Raji (cell line): Measurements from ENCODE around the gene HSD17B1.

ENCODE experiments used
- POLR2A ChIP-seq: IDR thresholded peaks from 2 replicates; pipeline ENCODE4 v1.6.1; 2011; ENCODE audit warnings: low read depth, low read length, control low read depth; ENCODE audit not compliant: insufficient read depth

Gene HSD17B1

GRCh38 chr17:42568341-42569111 lies 15.8 kb downstream of the HSD17B1 start:
- 0 out of 2 replicates have a peak, but pooled peaks have one; percentile 19 for TF ChIP-seq POLR2A

- TF ChIP-seq POLR2A: no peak
Observed at GRCh38 chr17:42571435-42572225, 18.9 kb downstream of the HSD17B1 start.

- 0 out of 2 replicates have a peak, but pooled peaks have one; percentile 10 for TF ChIP-seq POLR2A
Observed at GRCh38 chr17:42573095-42573494, 20.4 kb downstream of the HSD17B1 start.

- no peak for TF ChIP-seq POLR2A
Observed at GRCh38 chr17:42574463-42574862, 21.7 kb downstream of the HSD17B1 start.

- TF ChIP-seq POLR2A: no peak
Observed at GRCh38 chr17:42577140-42577531, 24.4 kb downstream of the HSD17B1 start.

- TF ChIP-seq POLR2A: peak; percentile 81
Observed at GRCh38 chr17:42577532-42578281, 25.0 kb downstream of the HSD17B1 start, which contains the start of gene PSMC3IP. Gene PSMC3IP (minus strand): TSS chr17:42577729. CDS start chr17:42577686, 43 bp downstream.

GRCh38 chr17:42578282-42578869 lies 25.7 kb downstream of the HSD17B1 start:
- TF ChIP-seq POLR2A: 0 out of 2 replicates have a peak, but pooled peaks have one; percentile 22

- TF ChIP-seq POLR2A: no peak
Observed at GRCh38 chr17:42579794-42580551, 27.2 kb downstream of the HSD17B1 start.

GRCh38 chr17:42581744-42582270 lies 29.1 kb downstream of the HSD17B1 start:
- TF ChIP-seq POLR2A: no peak

- no peak for TF ChIP-seq POLR2A
Observed at GRCh38 chr17:42584880-42585279, 32.2 kb downstream of the HSD17B1 start.

GRCh38 chr17:42585353-42585752 lies 32.6 kb downstream of the HSD17B1 start:
- TF ChIP-seq POLR2A: no peak

- no peak for TF ChIP-seq POLR2A
Observed at GRCh38 chr17:42586514-42587230, 33.9 kb downstream of the HSD17B1 start.

- no peak for TF ChIP-seq POLR2A
Observed at GRCh38 chr17:42590886-42591285, 38.2 kb downstream of the HSD17B1 start.
